Amniotic epithelial cell (primary cell): Measurements from ENCODE around the gene RUNX2.
"Not testable (repeated sequence)": the region's sequence is repeated elsewhere in the genome, so short reads cannot be mapped to it uniquely, and the experiment has no call there.

ENCODE experiments used
- DNase-seq: peaks from one replicate; pipeline ENCODE4 v3.0.0-alpha.2; 2010; ENCODE audit warnings: low read depth

Gene RUNX2

GRCh38 chr6:45556828-45557227 lies 228.7 kb downstream of the RUNX2 start:
- DNase-seq, result no peak

GRCh38 chr6:45557454-45557853 lies 229.3 kb downstream of the RUNX2 start:
- DNase-seq, result no peak

GRCh38 chr6:45558858-45559257 lies 230.7 kb downstream of the RUNX2 start:
- DNase-seq, result no peak

- DNase-seq, result not testable (repeated sequence)
These were observed 232.2 kb downstream of the RUNX2 start for GRCh38 chr6:45560321-45560820.

GRCh38 chr6:45562171-45562570 lies 234.0 kb downstream of the RUNX2 start:
- DNase-seq, result no peak

GRCh38 chr6:45563041-45563440 lies 234.9 kb downstream of the RUNX2 start:
- peak; percentile 34 for DNase-seq

- no peak for DNase-seq
These were observed 235.7 kb downstream of the RUNX2 start for GRCh38 chr6:45563844-45564243.

GRCh38 chr6:45566882-45567281 lies 238.8 kb downstream of the RUNX2 start:
- peak; percentile 62 for DNase-seq

GRCh38 chr6:45567879-45568278 lies 239.7 kb downstream of the RUNX2 start:
- DNase-seq, result no peak

GRCh38 chr6:45568626-45569025 lies 240.5 kb downstream of the RUNX2 start:
- no peak for DNase-seq

- no peak for DNase-seq
These were observed 241.2 kb downstream of the RUNX2 start for GRCh38 chr6:45569210-45569945.

- DNase-seq, result peak; percentile 47
These were observed 243.0 kb downstream of the RUNX2 start for GRCh38 chr6:45571159-45571558.

GRCh38 chr6:45572833-45573232 lies 244.7 kb downstream of the RUNX2 start:
- DNase-seq, result no peak

- no peak for DNase-seq
These were observed 245.9 kb downstream of the RUNX2 start for GRCh38 chr6:45574014-45574461.

- DNase-seq, result peak; percentile 29
These were observed 246.8 kb downstream of the RUNX2 start for GRCh38 chr6:45574885-45575284.

GRCh38 chr6:45576648-45577624 lies 248.8 kb downstream of the RUNX2 start:
- DNase-seq, result no peak

GRCh38 chr6:45577836-45578504 lies 249.8 kb downstream of the RUNX2 start:
- DNase-seq, result peak; percentile 79

- DNase-seq, result no peak
These were observed 256.0 kb downstream of the RUNX2 start for GRCh38 chr6:45584127-45584526.

- DNase-seq, result no peak
These were observed 258.4 kb downstream of the RUNX2 start for GRCh38 chr6:45586216-45587171.

GRCh38 chr6:45587229-45588060 lies 259.3 kb downstream of the RUNX2 start:
- DNase-seq, result no peak
